ENCODE data around the gene LITAFD.

LITAFD gene

DNA sequence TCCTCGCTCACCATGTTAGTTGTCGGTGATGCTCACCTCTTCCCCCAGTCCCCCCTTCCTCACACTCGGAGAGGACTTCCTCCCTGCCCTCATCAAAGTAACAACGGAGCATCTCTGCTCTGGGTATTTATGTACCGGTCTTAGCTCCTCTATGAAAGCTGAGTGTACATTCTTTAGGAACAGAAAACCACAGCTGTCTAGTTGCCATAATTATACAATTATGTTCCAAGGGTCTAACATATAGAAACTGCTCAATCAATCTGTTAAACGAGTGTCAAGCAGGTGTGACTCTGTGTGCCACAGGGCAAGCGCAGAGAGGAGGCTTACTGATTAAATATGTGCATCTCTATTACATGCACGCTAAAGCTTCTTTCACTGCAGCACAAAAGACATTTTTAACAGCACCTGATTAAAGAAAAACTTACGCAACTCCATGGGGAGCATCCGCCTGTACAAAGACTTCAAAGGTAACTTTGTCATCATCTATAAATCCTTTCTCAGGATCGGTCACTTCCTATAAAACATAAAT is 37.8 kb downstream of the LITAFD start:
- Histone ChIP-seq H3K4me3 (ENCODE audit: low read depth in 1 of 2, low read length in 1 of 2) (no peak overlapping the region), H3K36me3 (peaks cover 94% of the 10 kb centered on the region), H3K4me1 (ENCODE audit: control insufficient read depth in 1 of 2, insufficient read depth in 1 of 2, low read depth in 1 of 2, low read length in 1 of 2) (no peaks in the 10 kb centered on the region), H3K9me3 (no peaks in the 10 kb centered on the region), H3K27me3 (no peaks in the 10 kb centered on the region), H3K27ac (no peak overlapping the region)
- TF ChIP-seq, protein P1, sequence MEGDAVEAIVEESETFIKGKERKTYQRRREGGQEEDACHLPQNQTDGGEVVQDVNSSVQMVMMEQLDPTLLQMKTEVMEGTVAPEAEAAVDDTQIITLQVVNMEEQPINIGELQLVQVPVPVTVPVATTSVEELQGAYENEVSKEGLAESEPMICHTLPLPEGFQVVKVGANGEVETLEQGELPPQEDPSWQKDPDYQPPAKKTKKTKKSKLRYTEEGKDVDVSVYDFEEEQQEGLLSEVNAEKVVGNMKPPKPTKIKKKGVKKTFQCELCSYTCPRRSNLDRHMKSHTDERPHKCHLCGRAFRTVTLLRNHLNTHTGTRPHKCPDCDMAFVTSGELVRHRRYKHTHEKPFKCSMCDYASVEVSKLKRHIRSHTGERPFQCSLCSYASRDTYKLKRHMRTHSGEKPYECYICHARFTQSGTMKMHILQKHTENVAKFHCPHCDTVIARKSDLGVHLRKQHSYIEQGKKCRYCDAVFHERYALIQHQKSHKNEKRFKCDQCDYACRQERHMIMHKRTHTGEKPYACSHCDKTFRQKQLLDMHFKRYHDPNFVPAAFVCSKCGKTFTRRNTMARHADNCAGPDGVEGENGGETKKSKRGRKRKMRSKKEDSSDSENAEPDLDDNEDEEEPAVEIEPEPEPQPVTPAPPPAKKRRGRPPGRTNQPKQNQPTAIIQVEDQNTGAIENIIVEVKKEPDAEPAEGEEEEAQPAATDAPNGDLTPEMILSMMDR (IDR thresholded peaks at IDR 0.05) = no peak

DNA sequence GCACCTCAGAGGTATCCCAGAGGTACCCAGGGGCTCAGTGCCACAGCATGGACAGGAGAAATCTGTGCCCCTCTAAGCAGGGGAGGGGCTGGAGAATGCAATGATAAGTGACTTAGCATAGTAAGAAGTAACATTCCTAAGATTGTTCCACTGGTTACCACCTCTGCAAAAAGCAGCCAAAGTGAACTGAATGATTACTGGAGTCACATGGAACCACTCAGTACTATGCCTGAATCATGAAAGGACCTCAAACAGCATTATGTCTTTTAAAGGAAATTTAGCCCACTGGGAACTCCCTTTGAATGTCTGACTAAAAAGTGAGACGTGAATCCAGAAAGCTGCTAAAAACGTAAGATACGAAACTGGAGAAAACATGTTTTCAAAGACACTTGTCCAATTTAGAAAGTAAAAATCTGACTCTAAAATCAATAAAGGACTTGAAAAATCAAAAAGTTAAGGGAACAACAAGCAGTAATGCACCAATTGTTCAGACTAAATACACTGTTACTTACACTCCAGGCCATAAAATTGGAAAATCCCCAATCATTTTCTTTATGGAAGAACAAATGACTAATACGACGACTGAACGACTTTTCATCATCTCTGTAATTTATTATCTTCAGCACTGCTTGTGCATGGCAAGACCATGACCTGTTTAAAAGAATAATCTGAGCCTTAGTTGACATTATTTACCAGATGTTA is 38.6 kb downstream of the LITAFD start:
- H3K9me3 ChIP-seq = no peaks in the 10 kb centered on the region
- no peaks in the 10 kb centered on the region for H3K4me1 ChIP-seq (ENCODE audit: control insufficient read depth in 1 of 2, insufficient read depth in 1 of 2, low read depth in 1 of 2, low read length in 1 of 2)
- H3K27ac ChIP-seq = no peak overlapping the region
- H3K36me3 ChIP-seq = peaks cover 87% of the 10 kb centered on the region
- no peaks in the 10 kb centered on the region for H3K27me3 ChIP-seq
- no peak overlapping the region for H3K4me3 ChIP-seq (ENCODE audit: low read depth in 1 of 2, low read length in 1 of 2)
- TF ChIP-seq, protein P1 (IDR thresholded peaks at IDR 0.05) = no peak

GRCh38 chr16:8921347-8921984 is 39.3 kb downstream of the LITAFD start:
- Histone ChIP-seq H3K36me3 (peaks cover 83% of the 10 kb centered on the region), H3K9me3 (no peaks in the 10 kb centered on the region), H3K4me3 (ENCODE audit: low read depth in 1 of 2, low read length in 1 of 2) (no peak overlapping the region), H3K27me3 (no peaks in the 10 kb centered on the region), H3K4me1 (ENCODE audit: control insufficient read depth in 1 of 2, insufficient read depth in 1 of 2, low read depth in 1 of 2, low read length in 1 of 2) (no peaks in the 10 kb centered on the region), H3K27ac (no peak overlapping the region)
- TF ChIP-seq, protein P1 (IDR thresholded peaks at IDR 0.05) = no peak

GRCh38 chr16:8923199-8923598 is 41.0 kb downstream of the LITAFD start:
- H3K27me3 ChIP-seq = no peaks in the 10 kb centered on the region
- no peak overlapping the region for H3K27ac ChIP-seq
- peaks cover 84% of the 10 kb centered on the region for H3K36me3 ChIP-seq
- TF ChIP-seq, protein P1 (IDR thresholded peaks at IDR 0.05) = no peak
- no peaks in the 10 kb centered on the region for H3K9me3 ChIP-seq
- no peak overlapping the region for H3K4me3 ChIP-seq (ENCODE audit: low read depth in 1 of 2, low read length in 1 of 2)
- no peaks in the 10 kb centered on the region for H3K4me1 ChIP-seq (ENCODE audit: control insufficient read depth in 1 of 2, insufficient read depth in 1 of 2, low read depth in 1 of 2, low read length in 1 of 2)

DNA sequence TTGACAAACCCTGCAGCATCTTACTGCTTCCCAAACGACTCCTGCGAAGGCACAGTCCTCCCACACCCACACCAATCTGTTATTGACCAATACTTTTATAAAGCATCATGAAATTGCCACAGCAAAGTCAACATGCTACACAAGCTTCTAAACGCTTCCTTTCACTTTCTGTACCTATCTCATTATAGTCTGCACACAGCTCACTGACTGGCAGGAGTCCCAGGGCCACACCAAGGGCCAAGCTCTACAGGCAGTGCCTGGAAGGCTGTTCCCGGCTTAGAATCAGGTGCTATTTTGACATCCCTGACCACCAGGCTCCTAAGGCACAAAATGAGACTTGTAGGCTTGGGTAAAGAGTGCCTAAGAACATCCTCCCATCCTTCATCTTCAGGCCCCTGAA is 42.1 kb downstream of the LITAFD start:
- Histone ChIP-seq H3K27me3 (no peaks in the 10 kb centered on the region), H3K4me3 (ENCODE audit: low read depth in 1 of 2, low read length in 1 of 2) (no peak overlapping the region), H3K36me3 (peaks cover 84% of the 10 kb centered on the region), H3K9me3 (no peaks in the 10 kb centered on the region), H3K4me1 (ENCODE audit: control insufficient read depth in 1 of 2, insufficient read depth in 1 of 2, low read depth in 1 of 2, low read length in 1 of 2) (no peaks in the 10 kb centered on the region), H3K27ac (no peak overlapping the region)
- TF ChIP-seq, protein P1 (IDR thresholded peaks at IDR 0.05) = no peak

Measured in neutrophil (primary cell).